Cardiac muscle cell (in vitro differentiated cells and primary cell): ENCODE measurements around the gene AFM. TPM values are rescaled to one million over a fixed set of nuclear protein-coding genes. Genes with fewer than 3 reads are reported as not detected.

Source experiments
- DNase-seq, 2 donors: peaks; one replicate each; pipeline versions ENCODE4 v3.0.0 to v3.0.0-alpha.2; 2010 to 2017; ENCODE audit warnings: low read depth in 1 of 2, low spot score in 1 of 2
- H3K27ac ChIP-seq: fragments of 200-600 bp; sonication (generic); 2 replicates; pipeline ENCODE4 v1.5.1; 2016
- H3K27me3 ChIP-seq: fragments of 200-600 bp; sonication (generic); 2 replicates; pipeline ENCODE4 v1.6.0; 2016; ENCODE audit warnings: control low read depth
- H3K36me3 ChIP-seq: fragments of 200-600 bp; sonication (generic); 2 replicates; pipeline ENCODE4 v1.5.1; 2016; ENCODE audit warnings: control low read depth
- H3K4me1 ChIP-seq: fragments of 200-600 bp; sonication (generic); 2 replicates; pipeline ENCODE4 v1.8.1; 2017; ENCODE audit warnings: low read depth, mild to moderate bottlenecking, mixed run types
- H3K4me3 ChIP-seq: fragments of 200-600 bp; sonication (generic); 2 replicates; pipeline ENCODE4 v1.5.1; 2016; ENCODE audit warnings: mild to moderate bottlenecking
- H3K9me3 ChIP-seq: fragments of 200-600 bp; sonication (generic); 2 replicates; pipeline ENCODE4 v1.5.1; 2017; ENCODE audit warnings: low read depth, mild to moderate bottlenecking, control low read depth
- CTCF ChIP-seq: IDR thresholded peaks from 2 replicates; pipeline ENCODE4 v1.5.1; 2012; ENCODE audit warnings: low read depth, mild to moderate bottlenecking, low read length
- polyA plus RNA-seq: library from polyadenylated mRNA; unstranded; fragments of >200 nt; fragmentation: Nextera tagmentation; extraction: Ambion mirVana; gene quantifications from 2 replicates; pipeline ENCODE4 v1.2.1, GENCODE V29; 2016
- total RNA-seq: library from RNA; depleted of rRNA; stranded (reverse); fragments of >200 nt; gene quantifications from 2 replicates; pipeline ENCODE4 v1.2.3, GENCODE V29; 2016

AFM gene
- total and polyA plus RNA-seq, 2 experiments from 2014 or later: 0.06 TPM; not detected in 1

- peak in 1 of 2 donors; percentile 6 for DNase-seq
Observed at GRCh38 chr4:73445383-73446335, 35.9 kb upstream of the AFM start.

GRCh38 chr4:73446336-73446938 lies 35.1 kb upstream of the AFM start:
- no peaks in the 10 kb centered on the region for H3K27me3 ChIP-seq
- no peak overlapping the region for H3K27ac ChIP-seq
- TF ChIP-seq CTCF: peak; percentile 78
- peak; percentile 63 to 65 for DNase-seq
- H3K4me1 ChIP-seq: no peaks in the 10 kb centered on the region
- no peak overlapping the region for H3K4me3 ChIP-seq
- H3K9me3 ChIP-seq: no peaks in the 10 kb centered on the region
- no peaks in the 10 kb centered on the region for H3K36me3 ChIP-seq

More at GRCh38 chr4:73445383-73446335, 35.9 kb upstream of the AFM start:
- no peaks in the 10 kb centered on the region for H3K27me3 ChIP-seq
- H3K4me3 ChIP-seq: no peak overlapping the region
- TF ChIP-seq CTCF: no peak
- H3K9me3 ChIP-seq: no peaks in the 10 kb centered on the region
- H3K36me3 ChIP-seq: no peaks in the 10 kb centered on the region
- no peaks in the 10 kb centered on the region for H3K4me1 ChIP-seq
- no peak overlapping the region for H3K27ac ChIP-seq

- no peaks in the 10 kb centered on the region for H3K9me3 ChIP-seq
- no peaks in the 10 kb centered on the region for H3K36me3 ChIP-seq
- H3K27me3 ChIP-seq: no peaks in the 10 kb centered on the region
- H3K4me1 ChIP-seq: no peaks in the 10 kb centered on the region
- DNase-seq: no peak
- no peak overlapping the region for H3K27ac ChIP-seq
- no peak for TF ChIP-seq CTCF
- no peak overlapping the region for H3K4me3 ChIP-seq
Observed at GRCh38 chr4:73447671-73448070, 33.9 kb upstream of the AFM start.

GRCh38 chr4:73448448-73449203 lies 32.9 kb upstream of the AFM start:
- Histone ChIP-seq H3K27ac (no peak overlapping the region), H3K27me3 (no peaks in the 10 kb centered on the region), H3K4me1 (peaks cover 6% of the 10 kb centered on the region), H3K36me3 (no peaks in the 10 kb centered on the region), H3K9me3 (no peaks in the 10 kb centered on the region), H3K4me3 (no peak overlapping the region)
- TF ChIP-seq CTCF: no peak
- DNase-seq: no peak

GRCh38 chr4:73450398-73451004 lies 31.0 kb upstream of the AFM start:
- TF ChIP-seq CTCF: no peak
- no peaks in the 10 kb centered on the region for H3K9me3 ChIP-seq
- peaks cover 9% of the 10 kb centered on the region for H3K4me1 ChIP-seq
- H3K27ac ChIP-seq: no peak overlapping the region
- H3K27me3 ChIP-seq: no peaks in the 10 kb centered on the region
- no peaks in the 10 kb centered on the region for H3K36me3 ChIP-seq
- peak in 1 of 2 donors; percentile 80 for DNase-seq
- no peak overlapping the region for H3K4me3 ChIP-seq
